SU-DHL-6 (cell line): ENCODE measurements around the gene MDFIC.

ENCODE experiments used
- EZH2phosphoT487 ChIP-seq: fragments of 200-600 bp; sonication (generic), shearing (Covaris generic); conservative IDR thresholded peaks from 2 replicates; pipeline ENCODE4 v1.6.1; 2018; ENCODE audit warnings: mild to moderate bottlenecking, antibody characterized with exemption, low read length, moderate library complexity, mixed read lengths
- TF ChIP-seq, protein P1 (sequence below): fragments of 200-600 bp; sonication (generic); IDR thresholded peaks from one replicate; pipeline ENCODE4 v1.5.1; 2017; ENCODE audit warnings: antibody characterized with exemption, mild to moderate bottlenecking, low read length, moderate library complexity; ENCODE audit not compliant: insufficient read depth, poor library complexity, severe bottlenecking

- TF ChIP-seq, protein P1, sequence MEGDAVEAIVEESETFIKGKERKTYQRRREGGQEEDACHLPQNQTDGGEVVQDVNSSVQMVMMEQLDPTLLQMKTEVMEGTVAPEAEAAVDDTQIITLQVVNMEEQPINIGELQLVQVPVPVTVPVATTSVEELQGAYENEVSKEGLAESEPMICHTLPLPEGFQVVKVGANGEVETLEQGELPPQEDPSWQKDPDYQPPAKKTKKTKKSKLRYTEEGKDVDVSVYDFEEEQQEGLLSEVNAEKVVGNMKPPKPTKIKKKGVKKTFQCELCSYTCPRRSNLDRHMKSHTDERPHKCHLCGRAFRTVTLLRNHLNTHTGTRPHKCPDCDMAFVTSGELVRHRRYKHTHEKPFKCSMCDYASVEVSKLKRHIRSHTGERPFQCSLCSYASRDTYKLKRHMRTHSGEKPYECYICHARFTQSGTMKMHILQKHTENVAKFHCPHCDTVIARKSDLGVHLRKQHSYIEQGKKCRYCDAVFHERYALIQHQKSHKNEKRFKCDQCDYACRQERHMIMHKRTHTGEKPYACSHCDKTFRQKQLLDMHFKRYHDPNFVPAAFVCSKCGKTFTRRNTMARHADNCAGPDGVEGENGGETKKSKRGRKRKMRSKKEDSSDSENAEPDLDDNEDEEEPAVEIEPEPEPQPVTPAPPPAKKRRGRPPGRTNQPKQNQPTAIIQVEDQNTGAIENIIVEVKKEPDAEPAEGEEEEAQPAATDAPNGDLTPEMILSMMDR = no peak
- no peak for TF ChIP-seq EZH2phosphoT487
Observed at GRCh38 chr7:114924038-114924712, 2.3 kb downstream of the MDFIC start.
